Left cardiac atrium (tissue), 4 donors: Measurements from ENCODE around the gene EYS. TPM values are rescaled to one million over a fixed set of nuclear protein-coding genes. Genes with fewer than 3 reads are reported as not detected.
"Not testable (repeated sequence)": the region's sequence is repeated elsewhere in the genome, so short reads cannot be mapped to it uniquely, and the experiment has no call there.

Experiments
- ATAC-seq, 2 donors: fragments of 200-7000 bp; cut with Tn5 transposase; one replicate each; pipeline ENCODE4 v1.9.1; 2020; ENCODE audit warnings: mild to moderate bottlenecking in 2 of 2, moderate library complexity in 2 of 2
- DNase-seq: peaks from one replicate; pipeline ENCODE4 v3.0.0-alpha.2; 2020
- intact Hi-C, 2 donors: fragments of 100-400 bp; cut with DNase I; formaldehyde crosslinking; loops; one replicate each; pipeline versions ENCODE4 v1.14.1 to v1.15.1; 2022 to 2023
- total RNA-seq, 2 donors: library from RNA; stranded (reverse); fragmentation: NEBNext Ultra II Directional; extraction: Animal tissue kit (Norgen Biotek cat#: 25700); gene quantifications; one replicate each; pipeline ENCODE4 v1.2.1, GENCODE V29; 2021
- donor health status: DM: no; HTN: yes; CAD: no.
- donor health status: DM: no; HTN: yes; CAD: no; lungs with severe emphysema.
- donor health status: DM: yes; HTN: yes; CAD: no.
- donor health status: Dilated cardiomyopathy.

The EYS gene
- total RNA-seq, 2 donors from 2014 or later, result 0.44 TPM; not detected in 1

DNA sequence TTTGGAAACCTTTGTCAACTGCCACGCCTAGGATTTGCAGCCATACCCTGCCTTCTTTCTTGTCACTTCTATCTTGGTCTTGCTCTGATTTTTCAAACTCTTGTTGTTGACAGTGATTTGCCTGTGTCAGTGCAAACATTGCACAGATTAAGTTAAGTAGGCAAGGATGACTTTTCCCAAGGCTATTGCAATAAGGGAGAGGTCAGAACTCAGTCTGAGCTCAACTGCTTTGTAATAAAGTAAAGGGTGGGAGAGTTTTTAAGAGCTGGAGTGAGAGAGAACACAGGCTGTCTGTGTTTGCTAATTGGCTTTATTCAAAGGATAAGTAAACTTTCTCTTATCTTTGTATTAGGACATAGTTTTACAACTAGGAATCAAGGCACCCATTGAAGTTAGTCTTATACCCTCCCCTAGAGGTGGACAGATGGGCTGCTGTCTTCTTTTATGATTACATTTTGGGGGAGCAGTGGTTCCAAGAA, 1622.8 kb downstream of the EYS start:
- no peak for ATAC-seq
- no peak for DNase-seq
- intact Hi-C loops, result no loop called here

DNA sequence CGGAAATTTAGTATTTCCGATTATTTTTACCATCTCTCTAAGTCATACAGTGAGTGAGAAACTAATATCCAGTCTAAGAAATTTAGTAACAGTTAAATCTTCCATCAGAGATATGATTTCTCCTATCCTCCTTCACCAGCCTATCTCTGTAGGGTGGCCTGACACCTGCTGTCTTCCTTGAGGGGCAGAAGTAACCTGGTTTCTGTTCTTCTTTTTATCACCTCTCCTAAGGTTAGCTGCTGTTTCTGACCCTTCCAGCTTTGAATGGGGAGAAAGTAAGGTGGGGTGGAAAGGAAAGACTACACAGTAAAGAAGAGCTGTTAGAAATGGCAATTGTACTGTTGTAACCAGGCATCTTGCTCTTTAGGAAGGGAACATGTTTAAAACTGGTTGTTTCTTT, 1623.8 kb downstream of the EYS start:
- DNase-seq (no peak), ATAC-seq (no peak)
- intact Hi-C loops, result no loop called here

DNA sequence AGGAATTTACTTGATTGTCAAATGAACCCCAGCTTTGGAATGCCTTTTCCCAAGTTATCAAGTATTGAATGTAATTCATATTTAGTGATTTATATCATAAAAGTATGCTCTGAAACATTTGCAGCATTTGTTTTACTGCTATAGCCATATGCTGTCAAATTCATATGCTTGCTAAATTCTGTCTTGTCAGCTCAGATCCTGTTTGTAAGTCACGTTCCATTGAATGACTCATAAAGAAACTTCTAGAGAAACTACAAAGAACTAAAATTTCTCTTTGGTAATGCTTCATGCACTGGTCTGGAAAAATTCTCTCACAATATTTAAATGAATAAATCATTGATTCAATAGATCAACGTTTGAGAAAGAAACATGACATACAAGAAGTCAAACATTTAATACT, 1625.6 kb downstream of the EYS start:
- ATAC-seq (no peak), DNase-seq (no peak)
- intact Hi-C loops, result no loop called here

DNA sequence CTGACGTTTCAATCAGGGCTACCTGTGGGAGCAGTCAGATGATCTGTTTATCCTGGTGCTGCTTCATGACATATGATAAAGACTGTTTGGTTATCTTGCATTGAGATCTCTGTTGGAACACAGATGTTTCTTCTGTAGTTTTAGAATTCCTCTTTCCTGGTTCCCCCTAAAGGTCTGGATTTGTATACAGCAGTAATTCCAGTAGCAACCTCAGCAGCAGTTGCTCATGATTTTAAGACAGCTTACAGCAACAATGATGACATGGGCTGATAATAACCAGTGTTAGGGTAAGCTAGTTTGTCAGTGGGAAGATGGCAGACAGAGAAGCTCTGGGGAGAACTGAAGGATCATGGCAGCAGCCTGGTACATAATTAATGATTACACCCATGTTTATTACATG, 1632.0 kb downstream of the EYS start:
- DNase-seq (no peak), ATAC-seq (no peak)
- intact Hi-C loops, result loop anchor here in 1 of 2 donors (2.0 kb wide), 1 partner anchor 36 kb away; no protein-coding TSS in a partner anchor

DNA sequence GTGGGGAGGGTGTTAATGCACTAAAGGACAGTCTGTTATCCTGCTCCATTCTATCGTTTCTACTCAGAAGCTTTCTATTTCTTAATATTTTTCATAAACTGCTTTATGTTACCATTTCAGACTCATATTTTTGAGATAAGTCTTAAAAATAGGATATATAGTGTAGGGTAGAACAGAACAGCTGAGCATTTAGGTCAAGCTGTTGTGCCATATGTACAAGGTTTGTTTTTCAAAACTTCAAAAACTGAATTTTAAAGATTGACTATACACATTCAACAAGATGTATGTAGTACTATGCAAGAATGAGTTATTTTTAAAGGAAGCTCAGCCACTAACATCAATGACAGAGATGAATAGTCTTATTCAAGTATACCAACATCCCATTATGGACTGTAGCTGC, 1634.3 kb downstream of the EYS start:
- no peak for DNase-seq
- intact Hi-C loops, result no loop called here
- no peak for ATAC-seq

DNA sequence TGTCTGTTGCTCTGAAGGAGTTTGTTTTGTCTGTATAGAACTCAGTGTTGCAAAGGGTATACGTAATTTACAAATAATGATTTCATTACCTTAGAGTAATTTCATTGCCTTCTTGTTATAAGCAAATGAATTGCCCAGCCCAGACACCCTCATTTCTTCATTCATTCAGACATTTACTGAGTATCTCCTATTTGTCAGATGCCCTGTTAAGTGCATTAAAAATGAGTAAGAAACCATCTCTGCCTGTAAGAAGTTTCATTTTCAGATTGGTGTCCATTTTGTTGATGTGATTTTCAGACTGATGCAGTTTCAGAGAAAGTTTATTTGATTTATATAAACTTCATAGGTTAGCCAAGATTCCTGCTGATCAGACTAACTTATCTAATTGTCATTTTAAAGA, 1642.1 kb downstream of the EYS start:
- intact Hi-C loops, result no loop called here
- DNase-seq, result no peak
- no peak for ATAC-seq

DNA sequence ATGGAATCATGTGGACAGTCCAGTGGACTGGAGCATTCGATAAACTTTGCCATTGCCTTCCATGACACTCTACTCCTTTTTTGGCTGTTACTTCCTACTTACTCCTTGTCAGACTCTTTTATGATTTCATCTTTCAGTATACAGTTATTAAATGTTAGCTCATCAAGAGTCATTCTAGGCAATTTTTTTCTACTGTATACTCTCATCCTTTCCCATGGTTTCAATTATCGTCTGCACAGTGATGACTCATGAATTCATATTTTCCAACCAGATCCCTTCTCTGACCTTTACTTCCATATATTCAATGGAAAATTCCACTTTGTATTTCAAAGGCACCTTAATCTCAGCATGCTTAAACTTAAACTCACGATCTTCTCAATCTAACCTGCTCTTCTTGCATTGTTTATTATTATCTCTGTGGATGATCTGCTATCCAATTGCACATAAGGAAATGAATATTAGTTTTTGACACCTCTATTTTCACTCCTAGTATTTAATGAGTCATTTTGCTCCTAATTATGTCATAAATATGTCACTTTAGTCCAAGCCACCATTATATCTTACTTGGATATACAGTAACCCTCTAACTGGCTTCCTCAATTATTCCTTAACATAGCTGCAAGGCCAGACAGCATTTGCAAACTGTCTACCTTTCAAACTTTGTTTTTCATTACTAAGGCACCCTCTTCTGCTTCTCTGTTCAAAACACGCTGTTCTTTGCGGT, 1643.9 kb downstream of the EYS start:
- no peak for DNase-seq
- intact Hi-C loops, result no loop called here
- ATAC-seq, result no peak

DNA sequence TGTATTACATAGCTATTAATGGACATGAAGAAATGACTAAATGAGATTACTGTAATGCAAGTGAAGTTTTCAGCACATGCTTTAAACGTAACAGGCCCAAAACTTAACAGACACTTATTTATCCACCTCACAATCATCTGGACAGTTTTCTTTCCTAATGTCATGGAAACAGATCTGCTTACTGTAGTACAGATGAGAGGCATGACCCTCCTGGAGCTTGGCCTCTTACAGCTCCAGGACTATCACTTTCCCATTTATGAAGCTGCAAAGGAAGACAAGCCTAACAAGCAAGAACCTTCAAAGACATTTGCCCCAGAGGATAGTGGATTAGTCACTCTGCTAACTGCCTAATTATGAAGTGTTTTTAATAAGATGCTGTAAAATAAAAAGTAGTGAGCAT, 1652.2 kb downstream of the EYS start:
- intact Hi-C loops, result no loop called here
- ATAC-seq, result no peak
- DNase-seq, result no peak

DNA sequence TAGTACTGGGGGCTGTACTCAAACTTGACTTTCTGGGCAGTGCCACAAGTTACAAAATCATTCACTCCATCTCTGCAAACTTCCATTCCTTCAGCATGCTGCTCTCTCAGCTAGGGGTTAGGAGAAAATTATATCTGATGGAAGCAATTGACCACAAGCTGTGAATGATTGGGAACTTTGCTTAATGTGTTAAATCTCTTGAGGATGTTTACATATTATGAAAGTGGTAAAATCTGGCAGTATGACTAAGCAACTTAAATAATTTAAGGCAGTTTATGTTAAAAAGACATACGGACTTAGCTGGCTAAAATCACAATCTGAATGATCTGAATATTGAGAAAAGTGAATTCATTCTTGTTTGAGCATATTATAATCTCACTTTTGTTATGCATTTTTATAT, 1656.4 kb downstream of the EYS start:
- DNase-seq (no peak), ATAC-seq (no peak)
- intact Hi-C loops, result no loop called here

DNA sequence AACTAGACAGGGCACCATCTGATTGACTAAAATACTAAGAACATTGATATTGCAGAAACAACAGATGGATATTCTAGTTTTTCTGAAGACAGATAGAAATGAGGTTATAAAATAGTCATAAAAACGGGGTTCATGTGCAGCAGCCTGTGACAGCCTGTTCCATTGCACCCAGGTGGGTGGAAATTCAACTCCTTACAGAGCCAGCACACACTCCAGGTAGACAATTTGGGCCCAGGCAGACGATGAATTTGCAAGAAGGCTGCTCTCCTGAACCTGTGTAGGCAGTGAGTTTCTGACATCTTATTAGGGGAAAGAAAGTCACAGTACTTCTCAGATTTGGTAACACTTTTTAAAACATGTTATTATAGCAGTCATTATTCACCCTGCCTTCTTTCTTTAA, 1657.3 kb downstream of the EYS start:
- no peak for ATAC-seq
- intact Hi-C loops, result no loop called here
- DNase-seq, result no peak

DNA sequence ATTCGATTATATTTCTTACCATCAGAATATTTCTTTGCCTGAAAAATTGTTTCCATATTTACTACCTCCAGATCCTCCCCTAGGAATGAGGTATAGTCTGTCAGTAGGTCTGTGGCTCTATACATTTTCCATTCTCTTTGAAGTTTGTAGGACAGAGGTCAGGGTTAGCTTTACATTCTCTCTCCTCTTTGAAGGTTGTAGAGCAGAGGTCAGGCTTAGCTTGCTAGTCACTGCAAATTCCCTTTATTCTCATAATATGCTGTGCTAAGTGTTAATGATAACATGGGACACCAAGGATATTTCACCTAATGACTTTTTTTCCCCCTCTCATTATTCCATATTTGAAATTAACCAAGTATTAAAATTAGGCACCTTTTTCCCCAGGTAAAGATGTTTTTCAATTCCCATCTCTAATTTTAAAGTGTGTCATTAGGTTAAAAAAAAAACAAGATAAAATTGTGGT, 1660.2 kb downstream of the EYS start:
- DNase-seq (no peak), ATAC-seq (no peak)
- intact Hi-C loops, result no loop called here

DNA sequence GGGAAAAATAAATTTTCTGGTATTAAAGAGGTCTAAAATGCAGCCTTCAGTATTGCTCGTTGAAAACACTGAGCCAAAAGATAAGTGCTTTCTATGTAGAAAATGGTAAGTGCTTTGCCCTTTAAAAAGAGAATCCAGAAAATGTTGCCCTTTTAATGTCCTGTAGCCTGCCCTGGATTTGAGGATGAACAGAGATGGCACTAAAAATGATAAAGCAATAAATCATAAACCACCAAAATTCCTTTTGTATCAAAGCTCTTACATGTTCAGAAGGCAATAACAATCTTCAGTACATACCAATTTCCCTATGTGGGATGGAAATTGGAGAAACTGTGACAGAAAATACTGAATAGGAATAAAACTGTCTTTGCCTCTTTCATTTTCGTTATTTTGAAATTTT, 1665.7 kb downstream of the EYS start:
- ATAC-seq, result no peak
- intact Hi-C loops, result no loop called here
- DNase-seq, result no peak

DNA sequence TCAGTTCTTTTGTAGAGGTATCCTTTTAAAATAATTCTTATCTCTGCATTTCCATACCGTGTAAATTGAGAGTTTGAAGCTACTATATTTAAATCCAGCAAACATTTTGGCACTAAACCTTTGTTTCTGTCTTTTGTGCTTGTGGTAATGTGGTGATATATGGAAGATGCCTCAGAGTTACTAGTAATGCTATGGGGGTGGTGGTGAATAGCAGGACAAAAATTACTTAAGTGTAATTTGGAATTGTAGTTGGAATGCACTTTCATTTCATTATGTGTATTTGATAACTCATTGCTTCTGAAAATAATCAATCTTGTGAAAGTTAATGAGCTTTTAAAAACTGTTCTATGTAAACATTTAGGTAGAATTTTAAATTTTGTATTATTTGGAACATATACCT, 1666.9 kb downstream of the EYS start:
- DNase-seq (no peak), ATAC-seq (no peak)
- intact Hi-C loops, result no loop called here

DNA sequence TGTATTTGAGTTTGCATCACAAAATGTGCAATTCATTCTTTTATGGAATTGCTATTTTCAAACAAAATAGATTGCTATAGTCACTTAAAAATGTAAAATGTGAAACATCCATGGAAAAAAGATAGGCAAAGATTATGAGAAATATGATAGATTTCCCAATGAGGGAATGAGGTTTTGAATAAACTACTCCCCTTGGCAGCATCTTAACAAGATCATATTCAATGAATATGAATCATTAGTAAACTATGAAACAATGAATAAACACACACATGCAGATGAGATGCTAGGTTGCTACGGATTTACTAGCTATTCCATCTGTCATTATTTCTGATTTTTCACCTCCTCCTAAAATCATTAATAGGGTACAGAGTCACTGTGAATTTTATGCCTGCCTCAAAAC, 1669.6 kb downstream of the EYS start:
- DNase-seq (no peak), ATAC-seq (no peak)
- intact Hi-C loops, result no loop called here

DNA sequence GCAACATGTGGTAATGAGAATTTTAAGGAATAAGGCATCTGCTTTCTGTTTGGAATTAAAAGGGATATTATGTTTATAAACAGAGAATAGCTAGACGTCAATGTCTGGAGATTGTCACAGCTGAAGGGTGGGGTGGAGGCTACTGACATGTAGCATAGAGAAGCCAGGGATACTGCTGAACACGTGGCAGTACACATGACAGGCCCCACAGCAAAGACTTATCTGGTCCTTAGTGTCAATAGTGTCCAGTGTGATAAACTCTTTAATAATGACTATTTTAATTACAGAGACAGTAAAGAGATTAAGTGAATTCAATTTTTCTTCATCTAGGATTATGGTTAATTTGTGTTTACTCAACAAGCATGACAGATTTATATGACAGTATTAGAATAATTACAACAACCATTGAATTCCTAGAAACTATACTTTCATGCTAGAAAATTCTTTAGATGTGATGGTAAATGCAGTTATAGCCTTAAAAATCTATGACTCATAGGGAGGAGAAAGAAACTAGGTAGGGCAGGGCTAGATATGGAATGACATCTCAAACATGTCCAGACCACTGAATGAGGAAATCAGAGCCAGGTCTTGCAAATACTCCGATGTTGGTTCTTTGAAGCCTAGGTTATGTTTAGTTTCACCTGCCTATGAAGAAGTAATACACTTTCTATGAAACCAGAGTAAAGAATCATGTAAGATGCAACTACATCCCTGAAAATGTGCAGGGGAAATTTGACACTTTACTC, 1671.9 kb downstream of the EYS start:
- no peak for ATAC-seq
- DNase-seq, result no peak
- intact Hi-C loops, result no loop called here

DNA sequence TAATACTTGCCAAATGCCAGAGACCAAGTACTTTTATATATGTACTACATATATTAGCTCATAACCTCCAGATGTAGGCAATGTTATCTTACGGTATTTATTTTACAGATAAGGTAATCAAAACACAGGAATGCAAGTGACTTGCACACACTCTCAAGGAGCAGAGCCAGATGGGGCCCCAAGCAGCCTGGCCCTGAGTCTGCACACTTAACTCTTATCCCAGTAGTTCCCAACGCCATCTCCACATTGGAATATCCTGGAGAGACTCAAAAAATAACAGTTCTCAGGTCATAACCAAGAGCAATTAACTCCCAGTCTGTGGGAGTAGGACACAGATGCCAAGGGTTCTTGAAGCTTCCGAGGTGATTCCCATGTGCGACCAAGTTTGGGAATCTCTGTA, 1672.7 kb downstream of the EYS start:
- ATAC-seq (no peak), DNase-seq (no peak)
- intact Hi-C loops, result no loop called here

DNA sequence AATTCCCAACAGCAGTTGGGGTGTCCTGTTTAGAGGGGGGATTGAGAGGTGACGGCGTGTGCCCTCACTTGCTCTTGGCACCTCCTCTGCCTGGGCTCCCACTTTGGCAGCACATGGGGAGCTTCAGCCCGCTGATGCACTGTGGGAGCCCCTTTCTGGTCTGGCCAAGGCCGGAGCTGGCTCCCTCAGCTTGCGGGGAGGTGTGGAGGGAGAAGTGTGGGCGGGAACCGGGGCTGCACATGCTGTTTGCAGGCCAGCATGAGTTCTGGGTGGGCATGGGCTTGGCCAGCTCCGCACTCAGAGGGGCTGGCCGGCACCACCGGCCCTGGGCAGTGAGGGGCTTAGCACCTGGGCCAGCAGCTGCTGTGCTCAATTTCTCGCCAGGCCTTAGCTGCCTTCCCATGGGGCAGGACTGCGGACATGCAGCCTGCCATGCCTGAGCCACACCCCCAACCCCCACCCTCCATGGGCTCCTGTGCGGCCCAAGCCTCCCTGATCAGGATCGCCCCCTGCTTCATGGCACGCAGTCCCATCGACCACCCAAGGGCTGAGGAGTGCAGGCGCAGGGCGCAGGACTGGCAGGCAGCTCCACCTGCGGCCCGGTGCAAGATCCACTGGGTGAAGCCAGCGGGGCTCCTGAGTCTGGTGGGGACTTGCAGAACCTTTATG, 1675.9 kb downstream of the EYS start:
- intact Hi-C loops, DNase-seq, ATAC-seq: not testable (repeated sequence)

DNA sequence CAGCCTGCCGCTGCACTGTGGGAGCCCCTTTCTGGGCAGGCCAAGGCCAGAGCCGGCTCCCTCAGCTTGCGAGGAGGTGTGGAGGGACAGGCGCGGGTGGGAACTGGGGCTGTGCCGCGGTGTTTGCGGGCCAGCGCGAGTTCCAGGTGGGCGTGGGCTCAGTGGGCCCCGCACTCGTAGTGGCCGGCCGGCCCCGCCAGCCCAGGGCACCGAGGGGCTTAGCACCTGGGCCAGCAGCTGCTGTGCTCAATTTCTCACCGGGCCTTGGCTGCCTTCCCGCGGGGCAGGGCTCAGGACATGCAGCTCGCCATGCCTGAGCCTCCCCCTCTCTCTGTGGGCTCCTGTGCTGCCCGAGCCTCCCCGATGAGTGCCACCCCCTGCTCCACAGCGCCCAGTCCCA, 1683.3 kb downstream of the EYS start:
- intact Hi-C loops, result no loop called here
- no peak for DNase-seq
- ATAC-seq, result no peak

DNA sequence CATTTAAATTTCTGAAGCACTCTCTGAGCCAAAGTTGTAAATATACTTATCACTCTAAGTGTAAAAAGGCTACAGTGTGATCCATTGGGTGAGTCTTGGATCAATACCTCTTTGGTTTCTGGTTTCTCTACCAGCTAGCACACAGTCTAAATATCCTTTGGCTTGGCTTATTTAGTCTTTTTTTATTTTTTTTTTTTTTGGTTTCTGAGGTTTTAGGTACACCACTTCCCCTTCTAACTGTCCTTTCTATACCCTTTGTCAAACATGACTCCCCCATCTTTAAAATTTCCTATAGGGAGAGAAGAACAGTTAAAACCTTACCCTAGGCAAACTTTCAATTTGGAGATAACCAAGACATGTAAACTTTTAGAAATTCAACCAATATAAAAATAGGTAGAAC, 1692.4 kb downstream of the EYS start:
- ATAC-seq (no peak), DNase-seq (no peak)
- intact Hi-C loops, result no loop called here

DNA sequence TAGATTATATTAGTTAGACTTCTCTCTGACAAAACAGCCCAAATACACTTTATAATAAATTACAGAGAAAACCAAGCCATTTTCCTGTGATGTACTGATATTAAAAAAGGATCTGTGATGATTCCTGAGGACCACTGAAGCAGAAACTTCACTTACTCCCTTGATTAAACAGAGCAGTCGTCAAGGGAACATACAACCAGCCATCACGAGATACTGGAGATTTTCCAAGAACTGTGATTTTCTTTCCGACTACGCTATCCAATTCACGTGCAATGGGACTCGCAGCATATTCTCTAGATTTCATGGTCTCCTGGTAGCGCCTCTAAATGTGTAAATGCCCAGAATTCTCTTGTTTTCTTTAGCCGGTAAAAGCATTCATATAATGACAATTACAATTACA, 1694.0 kb downstream of the EYS start:
- no peak for DNase-seq
- intact Hi-C loops, result no loop called here
- no peak for ATAC-seq
